ENCODE data around the gene RDH12.

Gene RDH12

DNA sequence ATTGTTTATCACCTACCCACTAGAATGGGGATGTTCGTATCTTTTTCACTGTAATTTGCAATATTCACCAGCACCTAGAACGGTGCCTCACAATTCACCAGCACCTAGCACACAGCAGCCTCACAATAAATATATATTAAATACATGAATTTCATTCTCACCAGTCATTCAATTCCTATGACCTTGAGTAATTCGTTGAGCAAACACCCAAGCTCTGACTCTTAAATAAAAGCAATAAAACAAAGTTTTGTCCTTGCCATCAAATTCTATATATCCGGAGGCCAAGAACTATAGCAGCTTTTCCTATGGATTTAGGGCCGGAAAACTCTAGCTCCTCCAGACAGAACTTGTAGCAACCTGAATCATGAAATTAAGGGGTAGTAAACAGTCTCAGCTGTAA is 28.2 kb upstream of the RDH12 start:
- peak overlapping the region; percentile 82 for H3K4me3 ChIP-seq (replicated peaks; ENCODE audit: insufficient read depth, low read length)
- no peak for DNase-seq (ENCODE audit: low read depth in 1 of 2, low spot score in 1 of 2)
- no peak overlapping the region for H3K27ac ChIP-seq (replicated peaks)
- TF ChIP-seq POLR2AphosphoS5 (IDR thresholded peaks at IDR 0.05; ENCODE audit: low read depth) (no peak), GABPA (IDR thresholded peaks at IDR 0.05; ENCODE audit: low read depth) (no peak)
- TF ChIP-seq, protein P1, sequence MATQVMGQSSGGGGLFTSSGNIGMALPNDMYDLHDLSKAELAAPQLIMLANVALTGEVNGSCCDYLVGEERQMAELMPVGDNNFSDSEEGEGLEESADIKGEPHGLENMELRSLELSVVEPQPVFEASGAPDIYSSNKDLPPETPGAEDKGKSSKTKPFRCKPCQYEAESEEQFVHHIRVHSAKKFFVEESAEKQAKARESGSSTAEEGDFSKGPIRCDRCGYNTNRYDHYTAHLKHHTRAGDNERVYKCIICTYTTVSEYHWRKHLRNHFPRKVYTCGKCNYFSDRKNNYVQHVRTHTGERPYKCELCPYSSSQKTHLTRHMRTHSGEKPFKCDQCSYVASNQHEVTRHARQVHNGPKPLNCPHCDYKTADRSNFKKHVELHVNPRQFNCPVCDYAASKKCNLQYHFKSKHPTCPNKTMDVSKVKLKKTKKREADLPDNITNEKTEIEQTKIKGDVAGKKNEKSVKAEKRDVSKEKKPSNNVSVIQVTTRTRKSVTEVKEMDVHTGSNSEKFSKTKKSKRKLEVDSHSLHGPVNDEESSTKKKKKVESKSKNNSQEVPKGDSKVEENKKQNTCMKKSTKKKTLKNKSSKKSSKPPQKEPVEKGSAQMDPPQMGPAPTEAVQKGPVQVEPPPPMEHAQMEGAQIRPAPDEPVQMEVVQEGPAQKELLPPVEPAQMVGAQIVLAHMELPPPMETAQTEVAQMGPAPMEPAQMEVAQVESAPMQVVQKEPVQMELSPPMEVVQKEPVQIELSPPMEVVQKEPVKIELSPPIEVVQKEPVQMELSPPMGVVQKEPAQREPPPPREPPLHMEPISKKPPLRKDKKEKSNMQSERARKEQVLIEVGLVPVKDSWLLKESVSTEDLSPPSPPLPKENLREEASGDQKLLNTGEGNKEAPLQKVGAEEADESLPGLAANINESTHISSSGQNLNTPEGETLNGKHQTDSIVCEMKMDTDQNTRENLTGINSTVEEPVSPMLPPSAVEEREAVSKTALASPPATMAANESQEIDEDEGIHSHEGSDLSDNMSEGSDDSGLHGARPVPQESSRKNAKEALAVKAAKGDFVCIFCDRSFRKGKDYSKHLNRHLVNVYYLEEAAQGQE (IDR thresholded peaks at IDR 0.05; ENCODE audit: insufficient replicate concordance, low read depth), result no peak
- no peaks in the 10 kb centered on the region for H3K27me3 ChIP-seq (ENCODE audit: insufficient read depth, poor library complexity, severe bottlenecking)

DNA sequence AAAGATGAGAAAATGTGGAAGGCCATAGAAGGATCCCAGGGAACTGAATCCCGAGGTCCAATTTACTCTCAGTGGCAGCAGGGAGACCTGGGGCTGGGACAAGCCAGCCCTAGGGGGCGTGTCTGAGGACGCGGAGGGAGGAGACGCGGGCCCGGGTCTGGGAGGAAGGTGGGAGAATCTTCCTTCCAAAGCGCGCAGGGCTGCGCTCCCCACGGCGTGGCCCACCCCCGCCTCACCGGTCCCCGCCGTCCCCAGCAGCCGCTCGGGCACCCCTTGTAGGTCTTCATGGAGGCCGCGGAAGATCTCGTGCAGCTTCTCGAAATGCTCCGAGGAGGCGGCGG is 27.6 kb upstream of the RDH12 start:
- H3K27me3 ChIP-seq (ENCODE audit: insufficient read depth, poor library complexity, severe bottlenecking), result no peaks in the 10 kb centered on the region
- H3K27ac ChIP-seq (replicated peaks), result peak overlapping the region; percentile 93
- TF ChIP-seq, protein P1 (IDR thresholded peaks at IDR 0.05; ENCODE audit: insufficient replicate concordance, low read depth), result no peak
- TF ChIP-seq GABPA (IDR thresholded peaks at IDR 0.05; ENCODE audit: low read depth) (no peak), POLR2AphosphoS5 (IDR thresholded peaks at IDR 0.05; ENCODE audit: low read depth) (no peak), SPI1 (IDR thresholded peaks at IDR 0.05; ENCODE audit: borderline replicate concordance, low read depth) (no peak)
- TF ChIP-seq, protein P2, sequence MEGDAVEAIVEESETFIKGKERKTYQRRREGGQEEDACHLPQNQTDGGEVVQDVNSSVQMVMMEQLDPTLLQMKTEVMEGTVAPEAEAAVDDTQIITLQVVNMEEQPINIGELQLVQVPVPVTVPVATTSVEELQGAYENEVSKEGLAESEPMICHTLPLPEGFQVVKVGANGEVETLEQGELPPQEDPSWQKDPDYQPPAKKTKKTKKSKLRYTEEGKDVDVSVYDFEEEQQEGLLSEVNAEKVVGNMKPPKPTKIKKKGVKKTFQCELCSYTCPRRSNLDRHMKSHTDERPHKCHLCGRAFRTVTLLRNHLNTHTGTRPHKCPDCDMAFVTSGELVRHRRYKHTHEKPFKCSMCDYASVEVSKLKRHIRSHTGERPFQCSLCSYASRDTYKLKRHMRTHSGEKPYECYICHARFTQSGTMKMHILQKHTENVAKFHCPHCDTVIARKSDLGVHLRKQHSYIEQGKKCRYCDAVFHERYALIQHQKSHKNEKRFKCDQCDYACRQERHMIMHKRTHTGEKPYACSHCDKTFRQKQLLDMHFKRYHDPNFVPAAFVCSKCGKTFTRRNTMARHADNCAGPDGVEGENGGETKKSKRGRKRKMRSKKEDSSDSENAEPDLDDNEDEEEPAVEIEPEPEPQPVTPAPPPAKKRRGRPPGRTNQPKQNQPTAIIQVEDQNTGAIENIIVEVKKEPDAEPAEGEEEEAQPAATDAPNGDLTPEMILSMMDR (IDR thresholded peaks at IDR 0.05; ENCODE audit: insufficient read depth, low read length), result no peak
- DNase-seq (ENCODE audit: low read depth in 1 of 2, low spot score in 1 of 2), result peak in 1 of 2 experiments; percentile 29
- H3K4me3 ChIP-seq (replicated peaks; ENCODE audit: insufficient read depth, low read length), result peak overlapping the region; percentile 82

DNA sequence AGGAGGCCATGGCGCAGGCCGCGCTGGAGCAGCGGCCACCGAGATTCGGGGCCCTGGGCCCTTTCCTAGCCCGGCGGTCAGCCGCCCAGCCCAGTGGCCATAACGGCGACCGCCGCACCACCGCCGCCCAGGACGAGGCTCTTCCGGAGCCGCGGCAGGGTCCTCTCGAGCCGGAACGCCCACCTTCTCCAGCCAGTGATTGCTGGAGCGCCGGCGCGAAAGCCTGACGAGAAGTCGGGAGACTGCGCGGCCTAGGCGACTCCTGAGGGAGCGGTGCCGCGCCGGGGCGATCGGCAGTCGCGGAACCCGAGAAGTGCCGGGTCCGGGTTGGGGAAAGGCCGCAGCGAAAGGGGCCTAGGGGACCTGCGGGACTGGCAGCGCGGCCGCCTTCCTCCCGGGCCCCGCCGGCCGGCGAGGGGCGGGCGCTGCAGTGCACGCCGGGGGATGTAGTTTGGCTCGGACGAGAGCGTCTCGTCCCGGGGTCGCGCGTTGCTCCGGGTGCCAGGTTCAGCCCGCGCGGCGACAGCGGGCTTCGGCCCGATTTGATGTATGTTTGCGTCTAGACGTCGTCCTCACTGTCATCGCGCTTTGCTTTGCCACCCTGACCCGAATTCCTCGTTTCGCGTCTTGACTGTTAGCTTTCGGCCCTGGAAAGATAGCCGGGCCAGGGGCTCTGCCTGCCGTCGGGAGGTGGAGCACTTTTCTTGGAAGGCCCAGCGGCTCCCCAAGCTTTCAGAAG is 27.0 kb upstream of the RDH12 start, which contains the start of gene VTI1B:
Gene VTI1B (minus strand): TSS at position 153 of the 739 bp plus-strand sequence. CDS start 143 bp downstream, at position 10.
- peak within 1 kb of the TSS; percentile 82 for H3K4me3 ChIP-seq (replicated peaks; ENCODE audit: insufficient read depth, low read length)
- H3K27ac ChIP-seq (replicated peaks), result peak within 1 kb of the TSS; percentile 93
- peak in 1 of 2 experiments; percentile 55 for DNase-seq (ENCODE audit: low read depth in 1 of 2, low spot score in 1 of 2)
- TF ChIP-seq GABPA (IDR thresholded peaks at IDR 0.05; ENCODE audit: low read depth) (no peak), POLR2AphosphoS5 (IDR thresholded peaks at IDR 0.05; ENCODE audit: low read depth) (no peak), SPI1 (IDR thresholded peaks at IDR 0.05; ENCODE audit: borderline replicate concordance, low read depth) (no peak)
- TF ChIP-seq, protein P2 (IDR thresholded peaks at IDR 0.05; ENCODE audit: insufficient read depth, low read length), result no peak
- TF ChIP-seq, protein P1 (IDR thresholded peaks at IDR 0.05; ENCODE audit: insufficient replicate concordance, low read depth), result no peak
- H3K27me3 ChIP-seq (ENCODE audit: insufficient read depth, poor library complexity, severe bottlenecking), result no peaks in the 10 kb centered on the region
